ENCODE data around the gene KIR2DL4. TPM values are rescaled to one million over a fixed set of nuclear protein-coding genes. Genes with fewer than 3 reads are reported as not detected.
"Not testable (repeated sequence)": the region's sequence is repeated elsewhere in the genome, so short reads cannot be mapped to it uniquely, and the experiment has no call there.

The KIR2DL4 gene
- total RNA-seq, 6 experiments from 2014 or later = not detected

DNA sequence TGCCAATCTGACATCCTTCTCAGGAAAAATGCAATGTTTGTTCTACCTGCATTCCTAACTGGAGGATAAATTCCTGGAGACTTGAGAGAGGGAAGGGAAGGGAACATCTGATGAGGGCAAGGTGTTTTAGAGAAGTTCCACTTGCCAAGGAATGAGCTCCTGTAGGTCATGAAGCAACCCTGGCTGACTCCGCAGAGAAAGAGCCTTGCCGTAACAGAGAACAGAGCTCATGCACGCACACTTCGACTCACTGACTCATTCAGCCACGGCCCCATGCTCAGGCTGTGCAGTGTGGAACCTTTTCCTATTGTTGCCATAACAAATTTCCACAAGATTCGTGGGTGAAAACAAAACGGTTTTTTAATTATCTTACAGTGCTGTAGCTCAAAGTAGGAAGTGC is 24.5 kb upstream of the KIR2DL4 start:
- H3K27me3 Mint-ChIP-seq (ENCODE audit: insufficient read depth); H3K4me3 Mint-ChIP-seq; DNase-seq; H3K36me3 Mint-ChIP-seq (ENCODE audit: low read depth); H3K4me1 Mint-ChIP-seq (ENCODE audit: low read depth); H3K27ac Mint-ChIP-seq: not testable (repeated sequence)
- H3K9me3 Mint-ChIP-seq = peaks cover 58% of the 10 kb centered on the region

DNA sequence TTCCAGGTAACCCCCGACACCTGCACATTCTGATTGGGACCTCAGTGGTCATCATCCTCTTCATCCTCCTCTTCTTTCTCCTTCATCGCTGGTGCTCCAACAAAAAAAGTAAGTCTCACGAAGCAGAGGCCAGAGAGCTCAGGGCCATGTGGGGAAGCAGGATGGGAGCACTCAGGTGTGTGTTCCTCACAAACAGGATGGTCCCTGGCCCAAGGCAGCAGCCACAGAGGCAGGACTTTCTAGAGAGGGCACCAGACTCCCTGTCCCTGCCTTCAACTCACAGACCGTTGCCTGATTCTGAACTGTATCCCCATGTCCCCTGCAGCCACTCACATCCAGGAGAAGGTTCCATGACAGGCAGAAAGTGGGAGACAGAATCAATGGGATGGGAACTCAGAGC is 20.5 kb upstream of the KIR2DL4 start:
- H3K9me3 Mint-ChIP-seq = peaks cover 47% of the 10 kb centered on the region
- H3K4me3 Mint-ChIP-seq; H3K27me3 Mint-ChIP-seq (ENCODE audit: insufficient read depth); H3K4me1 Mint-ChIP-seq (ENCODE audit: low read depth); DNase-seq; H3K36me3 Mint-ChIP-seq (ENCODE audit: low read depth); H3K27ac Mint-ChIP-seq: not testable (repeated sequence)

DNA sequence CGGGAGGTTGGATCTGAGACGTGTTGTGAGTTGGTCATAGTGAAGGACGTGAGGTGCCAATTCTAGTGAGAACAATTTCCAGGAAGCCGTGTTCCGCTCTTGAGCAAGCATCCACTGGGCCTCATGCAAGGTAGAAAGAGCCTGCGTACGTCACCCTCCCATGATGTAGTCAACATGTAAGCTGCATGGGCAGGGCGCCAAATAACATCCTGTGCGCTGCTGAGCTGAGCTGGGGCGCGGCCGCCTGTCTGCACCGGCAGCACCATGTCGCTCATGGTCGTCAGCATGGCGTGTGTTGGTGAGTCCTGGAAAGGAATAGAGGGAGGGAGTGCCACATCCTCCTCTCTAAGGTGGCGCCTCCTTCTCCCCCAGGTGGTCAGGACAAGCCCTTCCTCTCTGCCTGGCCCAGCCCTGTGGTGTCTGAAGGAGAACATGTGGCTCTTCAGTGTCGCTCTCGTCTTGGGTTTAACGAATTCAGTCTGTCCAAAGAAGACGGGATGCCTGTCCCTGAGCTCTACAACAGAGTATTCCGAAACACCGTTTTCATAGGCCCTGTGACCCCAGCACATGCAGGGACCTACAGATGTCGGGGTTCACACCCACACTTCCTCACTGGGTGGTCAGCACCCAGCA is 17.2 kb upstream of the KIR2DL4 start:
- H3K27me3 Mint-ChIP-seq (ENCODE audit: insufficient read depth); DNase-seq; H3K4me1 Mint-ChIP-seq (ENCODE audit: low read depth); H3K27ac Mint-ChIP-seq; H3K4me3 Mint-ChIP-seq; H3K36me3 Mint-ChIP-seq (ENCODE audit: low read depth): not testable (repeated sequence)
- H3K9me3 Mint-ChIP-seq = peaks cover 40% of the 10 kb centered on the region

DNA sequence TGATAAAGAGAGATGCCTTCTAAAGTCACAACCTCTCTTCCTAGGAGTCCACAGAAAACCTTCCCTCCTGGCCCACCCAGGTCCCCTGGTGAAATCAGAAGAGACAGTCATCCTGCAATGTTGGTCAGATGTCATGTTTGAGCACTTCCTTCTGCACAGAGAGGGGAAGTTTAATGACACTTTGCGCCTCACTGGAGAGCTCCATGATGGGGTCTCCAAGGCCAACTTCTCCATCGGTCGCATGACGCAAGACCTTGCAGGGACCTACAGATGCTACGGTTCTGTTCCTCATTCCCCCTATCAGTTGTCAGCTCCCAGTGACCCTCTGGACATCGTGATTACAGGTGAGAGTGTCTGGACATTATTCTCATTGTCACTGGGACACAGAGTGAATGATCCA is 15.3 kb upstream of the KIR2DL4 start:
- peaks cover 28% of the 10 kb centered on the region for H3K9me3 Mint-ChIP-seq
- not testable (repeated sequence) for H3K36me3 Mint-ChIP-seq (ENCODE audit: low read depth); H3K4me1 Mint-ChIP-seq (ENCODE audit: low read depth); H3K4me3 Mint-ChIP-seq; H3K27me3 Mint-ChIP-seq (ENCODE audit: insufficient read depth); DNase-seq; H3K27ac Mint-ChIP-seq

DNA sequence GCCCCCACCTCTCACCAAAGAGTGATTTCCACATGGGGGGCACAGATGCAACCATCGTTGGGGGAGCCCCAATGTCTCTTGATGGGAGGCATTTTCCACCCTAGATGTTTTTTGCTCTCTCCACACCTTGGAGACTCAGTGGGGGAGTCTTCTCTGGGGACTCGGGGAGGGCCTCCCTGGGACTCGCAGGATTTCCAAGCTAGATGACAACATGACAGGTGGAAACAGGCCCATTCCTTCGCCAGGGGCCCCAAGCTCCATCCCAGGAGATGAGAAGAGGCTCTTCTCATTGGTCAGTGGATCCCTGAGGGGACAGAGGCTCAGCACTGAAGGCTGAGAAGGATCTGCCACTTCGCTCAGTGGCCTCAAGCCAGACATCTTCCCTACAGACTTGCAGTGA is 12.7 kb upstream of the KIR2DL4 start:
- no peak for DNase-seq
- Mint-ChIP-seq H3K4me3 (no peak overlapping the region), H3K4me1 (ENCODE audit: low read depth) (no peaks in the 10 kb centered on the region), H3K36me3 (ENCODE audit: low read depth) (peaks cover 3% of the 10 kb centered on the region), H3K27ac (no peak overlapping the region), H3K27me3 (ENCODE audit: insufficient read depth) (no peaks in the 10 kb centered on the region; the same call in 1 of the 2 replicates), H3K9me3 (peaks cover 23% of the 10 kb centered on the region)
- TF ChIP-seq, protein P1, sequence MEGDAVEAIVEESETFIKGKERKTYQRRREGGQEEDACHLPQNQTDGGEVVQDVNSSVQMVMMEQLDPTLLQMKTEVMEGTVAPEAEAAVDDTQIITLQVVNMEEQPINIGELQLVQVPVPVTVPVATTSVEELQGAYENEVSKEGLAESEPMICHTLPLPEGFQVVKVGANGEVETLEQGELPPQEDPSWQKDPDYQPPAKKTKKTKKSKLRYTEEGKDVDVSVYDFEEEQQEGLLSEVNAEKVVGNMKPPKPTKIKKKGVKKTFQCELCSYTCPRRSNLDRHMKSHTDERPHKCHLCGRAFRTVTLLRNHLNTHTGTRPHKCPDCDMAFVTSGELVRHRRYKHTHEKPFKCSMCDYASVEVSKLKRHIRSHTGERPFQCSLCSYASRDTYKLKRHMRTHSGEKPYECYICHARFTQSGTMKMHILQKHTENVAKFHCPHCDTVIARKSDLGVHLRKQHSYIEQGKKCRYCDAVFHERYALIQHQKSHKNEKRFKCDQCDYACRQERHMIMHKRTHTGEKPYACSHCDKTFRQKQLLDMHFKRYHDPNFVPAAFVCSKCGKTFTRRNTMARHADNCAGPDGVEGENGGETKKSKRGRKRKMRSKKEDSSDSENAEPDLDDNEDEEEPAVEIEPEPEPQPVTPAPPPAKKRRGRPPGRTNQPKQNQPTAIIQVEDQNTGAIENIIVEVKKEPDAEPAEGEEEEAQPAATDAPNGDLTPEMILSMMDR (IDR thresholded peaks at IDR 0.05) = no peak

DNA sequence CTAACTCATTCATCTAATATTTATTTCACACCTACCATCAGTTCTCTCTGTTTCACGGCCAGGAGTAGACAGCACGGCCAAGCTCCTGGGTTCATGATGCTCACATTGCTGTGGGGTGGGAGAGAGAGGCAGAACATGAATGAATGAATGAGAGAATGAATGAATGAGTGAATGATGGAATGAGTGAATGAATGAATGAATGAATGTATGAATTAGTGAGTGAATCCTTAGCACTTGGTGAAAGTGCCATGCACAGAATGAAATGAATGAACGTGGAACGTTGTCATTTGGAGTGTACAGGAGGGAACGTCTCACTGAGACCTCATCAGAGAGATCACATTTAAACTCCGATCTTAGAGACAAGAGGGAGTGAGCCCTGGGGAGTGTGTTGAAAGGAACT is 11.9 kb upstream of the KIR2DL4 start:
- Mint-ChIP-seq H3K27ac (no peak overlapping the region), H3K36me3 (ENCODE audit: low read depth) (no peaks in the 10 kb centered on the region; the same call in 1 of the 2 replicates), H3K4me1 (ENCODE audit: low read depth) (no peaks in the 10 kb centered on the region), H3K4me3 (no peak overlapping the region), H3K9me3 (peaks cover 18% of the 10 kb centered on the region), H3K27me3 (ENCODE audit: insufficient read depth) (no peaks in the 10 kb centered on the region; the same call in 1 of the 2 replicates)
- TF ChIP-seq, protein P1 (IDR thresholded peaks at IDR 0.05) = no peak
- no peak for DNase-seq

DNA sequence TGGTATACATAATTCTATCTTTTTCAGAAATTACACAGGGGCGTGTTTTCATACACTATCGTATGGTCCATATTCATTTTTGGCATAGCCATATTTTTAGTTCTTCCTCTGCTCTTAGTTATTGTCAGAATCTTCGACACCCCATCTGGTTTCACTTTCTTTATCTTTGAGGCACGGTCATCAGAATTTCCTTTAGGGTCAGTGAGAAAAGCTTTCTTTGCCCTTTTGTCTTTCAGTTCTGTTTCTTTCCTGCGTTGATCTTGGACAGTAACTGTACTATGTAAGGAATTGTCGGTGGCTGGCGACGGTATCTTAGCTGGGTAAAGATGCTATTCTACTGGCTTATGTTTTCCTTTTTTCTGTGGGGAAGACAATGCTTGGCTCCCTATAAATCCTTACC is 10.6 kb upstream of the KIR2DL4 start:
- no peaks in the 10 kb centered on the region; the same call in 1 of the 2 replicates for H3K36me3 Mint-ChIP-seq (ENCODE audit: low read depth)
- H3K9me3 Mint-ChIP-seq = peaks cover 18% of the 10 kb centered on the region
- no peaks in the 10 kb centered on the region; the same call in 1 of the 2 replicates for H3K27me3 Mint-ChIP-seq (ENCODE audit: insufficient read depth)
- DNase-seq = no peak
- TF ChIP-seq, protein P1 (IDR thresholded peaks at IDR 0.05) = no peak
- no peak overlapping the region for H3K27ac Mint-ChIP-seq
- H3K4me3 Mint-ChIP-seq = no peak overlapping the region
- no peaks in the 10 kb centered on the region for H3K4me1 Mint-ChIP-seq (ENCODE audit: low read depth)

DNA sequence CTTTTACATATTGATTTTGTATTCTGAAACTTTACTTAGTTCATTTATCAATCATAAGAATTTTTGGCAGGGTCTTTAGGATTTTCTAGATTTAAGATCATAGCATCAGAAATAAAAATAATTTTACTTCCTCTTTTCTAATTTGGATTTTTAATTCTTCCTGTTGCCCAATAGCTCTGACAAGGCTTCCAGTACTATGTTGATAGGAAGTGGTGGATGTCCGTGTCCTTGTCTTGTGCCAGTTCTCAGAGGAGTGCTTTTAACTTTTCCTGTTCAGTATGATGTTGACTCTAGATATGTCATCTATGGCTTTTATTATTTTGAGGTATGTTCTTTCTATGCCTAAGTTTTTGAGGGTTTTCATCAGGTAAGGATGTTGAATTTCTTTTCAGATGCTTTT is 7.7 kb upstream of the KIR2DL4 start:
- H3K4me3 Mint-ChIP-seq = no peak overlapping the region
- no peak for DNase-seq
- TF ChIP-seq, protein P1 (IDR thresholded peaks at IDR 0.05) = no peak
- no peaks in the 10 kb centered on the region for H3K36me3 Mint-ChIP-seq (ENCODE audit: low read depth)
- no peaks in the 10 kb centered on the region; the same call in 1 of the 2 replicates for H3K27me3 Mint-ChIP-seq (ENCODE audit: insufficient read depth)
- no peak overlapping the region for H3K27ac Mint-ChIP-seq
- H3K9me3 Mint-ChIP-seq = peaks cover 19% of the 10 kb centered on the region
- no peaks in the 10 kb centered on the region for H3K4me1 Mint-ChIP-seq (ENCODE audit: low read depth)
